ENCODE results near the gene LRRC18. TPM values are rescaled to one million over a fixed set of nuclear protein-coding genes. Genes with fewer than 3 reads are reported as not detected.

LRRC18 gene
- total and polyA plus RNA-seq, 2 of the 13 experiments (the other 11 are each of a cell fraction or from before 2014, with no cell fraction given): not detected

DNA sequence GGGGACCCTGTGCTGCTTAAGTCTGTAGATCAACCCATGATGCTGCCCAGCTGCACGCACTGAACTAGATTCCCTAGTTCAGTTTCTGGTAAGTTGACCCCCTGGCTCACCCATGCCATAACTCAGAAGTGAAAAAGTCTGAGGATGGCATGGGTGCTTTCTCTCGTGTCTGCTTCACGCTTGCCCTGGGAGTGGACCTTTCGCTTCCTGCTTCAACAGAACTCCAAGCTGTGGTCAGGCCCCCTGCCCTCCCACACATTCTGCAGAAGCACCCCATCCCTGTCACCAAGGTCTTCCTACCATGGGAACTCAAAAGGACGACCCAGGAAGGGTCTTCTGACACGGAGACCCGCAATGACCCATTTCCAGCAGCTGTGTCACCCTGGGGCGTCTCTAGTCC, 39.9 kb downstream of the LRRC18 start:
- no TSS peak for BruUV-seq (replicated peaks)
- TF ChIP-seq, protein P1, sequence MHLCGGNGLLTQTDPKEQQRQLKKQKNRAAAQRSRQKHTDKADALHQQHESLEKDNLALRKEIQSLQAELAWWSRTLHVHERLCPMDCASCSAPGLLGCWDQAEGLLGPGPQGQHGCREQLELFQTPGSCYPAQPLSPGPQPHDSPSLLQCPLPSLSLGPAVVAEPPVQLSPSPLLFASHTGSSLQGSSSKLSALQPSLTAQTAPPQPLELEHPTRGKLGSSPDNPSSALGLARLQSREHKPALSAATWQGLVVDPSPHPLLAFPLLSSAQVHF (CRISPR knock-in tag; IDR thresholded peaks at IDR 0.05): no peak
- TF ChIP-seq, protein P2, sequence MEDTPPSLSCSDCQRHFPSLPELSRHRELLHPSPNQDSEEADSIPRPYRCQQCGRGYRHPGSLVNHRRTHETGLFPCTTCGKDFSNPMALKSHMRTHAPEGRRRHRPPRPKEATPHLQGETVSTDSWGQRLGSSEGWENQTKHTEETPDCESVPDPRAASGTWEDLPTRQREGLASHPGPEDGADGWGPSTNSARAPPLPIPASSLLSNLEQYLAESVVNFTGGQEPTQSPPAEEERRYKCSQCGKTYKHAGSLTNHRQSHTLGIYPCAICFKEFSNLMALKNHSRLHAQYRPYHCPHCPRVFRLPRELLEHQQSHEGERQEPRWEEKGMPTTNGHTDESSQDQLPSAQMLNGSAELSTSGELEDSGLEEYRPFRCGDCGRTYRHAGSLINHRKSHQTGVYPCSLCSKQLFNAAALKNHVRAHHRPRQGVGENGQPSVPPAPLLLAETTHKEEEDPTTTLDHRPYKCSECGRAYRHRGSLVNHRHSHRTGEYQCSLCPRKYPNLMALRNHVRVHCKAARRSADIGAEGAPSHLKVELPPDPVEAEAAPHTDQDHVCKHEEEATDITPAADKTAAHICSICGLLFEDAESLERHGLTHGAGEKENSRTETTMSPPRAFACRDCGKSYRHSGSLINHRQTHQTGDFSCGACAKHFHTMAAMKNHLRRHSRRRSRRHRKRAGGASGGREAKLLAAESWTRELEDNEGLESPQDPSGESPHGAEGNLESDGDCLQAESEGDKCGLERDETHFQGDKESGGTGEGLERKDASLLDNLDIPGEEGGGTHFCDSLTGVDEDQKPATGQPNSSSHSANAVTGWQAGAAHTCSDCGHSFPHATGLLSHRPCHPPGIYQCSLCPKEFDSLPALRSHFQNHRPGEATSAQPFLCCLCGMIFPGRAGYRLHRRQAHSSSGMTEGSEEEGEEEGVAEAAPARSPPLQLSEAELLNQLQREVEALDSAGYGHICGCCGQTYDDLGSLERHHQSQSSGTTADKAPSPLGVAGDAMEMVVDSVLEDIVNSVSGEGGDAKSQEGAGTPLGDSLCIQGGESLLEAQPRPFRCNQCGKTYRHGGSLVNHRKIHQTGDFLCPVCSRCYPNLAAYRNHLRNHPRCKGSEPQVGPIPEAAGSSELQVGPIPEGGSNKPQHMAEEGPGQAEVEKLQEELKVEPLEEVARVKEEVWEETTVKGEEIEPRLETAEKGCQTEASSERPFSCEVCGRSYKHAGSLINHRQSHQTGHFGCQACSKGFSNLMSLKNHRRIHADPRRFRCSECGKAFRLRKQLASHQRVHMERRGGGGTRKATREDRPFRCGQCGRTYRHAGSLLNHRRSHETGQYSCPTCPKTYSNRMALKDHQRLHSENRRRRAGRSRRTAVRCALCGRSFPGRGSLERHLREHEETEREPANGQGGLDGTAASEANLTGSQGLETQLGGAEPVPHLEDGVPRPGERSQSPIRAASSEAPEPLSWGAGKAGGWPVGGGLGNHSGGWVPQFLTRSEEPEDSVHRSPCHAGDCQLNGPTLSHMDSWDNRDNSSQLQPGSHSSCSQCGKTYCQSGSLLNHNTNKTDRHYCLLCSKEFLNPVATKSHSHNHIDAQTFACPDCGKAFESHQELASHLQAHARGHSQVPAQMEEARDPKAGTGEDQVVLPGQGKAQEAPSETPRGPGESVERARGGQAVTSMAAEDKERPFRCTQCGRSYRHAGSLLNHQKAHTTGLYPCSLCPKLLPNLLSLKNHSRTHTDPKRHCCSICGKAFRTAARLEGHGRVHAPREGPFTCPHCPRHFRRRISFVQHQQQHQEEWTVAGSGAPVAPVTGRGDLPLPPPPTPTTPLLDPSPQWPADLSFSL (CRISPR knock-in tag; IDR thresholded peaks at IDR 0.05): no peak
- no peak for TF ChIP-seq ARID2 (CRISPR knock-in tag; IDR thresholded peaks at IDR 0.05; ENCODE audit: borderline replicate concordance)
- no peak for TF ChIP-seq NFRKB (IDR thresholded peaks at IDR 0.05)
- no peak for TF ChIP-seq U2AF2 (IDR thresholded peaks at IDR 0.05; ENCODE audit: low read depth, low read length)
- TF ChIP-seq ZNF124 (CRISPR knock-in tag; IDR thresholded peaks at IDR 0.05): no peak
- TF ChIP-seq SPEN (CRISPR knock-in tag; IDR thresholded peaks at IDR 0.05; ENCODE audit: low read depth): no peak
- TF ChIP-seq KLF11 (CRISPR knock-in tag; IDR thresholded peaks at IDR 0.05): no peak
- TF ChIP-seq ZBTB20 (CRISPR knock-in tag; IDR thresholded peaks at IDR 0.05; ENCODE audit: borderline replicate concordance, low read depth): no peak
- TF ChIP-seq KDM3A (CRISPR knock-in tag; IDR thresholded peaks at IDR 0.05; ENCODE audit: low read depth): no peak
- TF ChIP-seq ZNF260 (CRISPR knock-in tag; IDR thresholded peaks at IDR 0.05; ENCODE audit: borderline replicate concordance, low read depth): no peak
- TF ChIP-seq, protein P3, sequence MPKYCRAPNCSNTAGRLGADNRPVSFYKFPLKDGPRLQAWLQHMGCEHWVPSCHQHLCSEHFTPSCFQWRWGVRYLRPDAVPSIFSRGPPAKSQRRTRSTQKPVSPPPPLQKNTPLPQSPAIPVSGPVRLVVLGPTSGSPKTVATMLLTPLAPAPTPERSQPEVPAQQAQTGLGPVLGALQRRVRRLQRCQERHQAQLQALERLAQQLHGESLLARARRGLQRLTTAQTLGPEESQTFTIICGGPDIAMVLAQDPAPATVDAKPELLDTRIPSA (CRISPR knock-in tag; IDR thresholded peaks at IDR 0.05; ENCODE audit: borderline replicate concordance): no peak
- TF ChIP-seq, protein P4, sequence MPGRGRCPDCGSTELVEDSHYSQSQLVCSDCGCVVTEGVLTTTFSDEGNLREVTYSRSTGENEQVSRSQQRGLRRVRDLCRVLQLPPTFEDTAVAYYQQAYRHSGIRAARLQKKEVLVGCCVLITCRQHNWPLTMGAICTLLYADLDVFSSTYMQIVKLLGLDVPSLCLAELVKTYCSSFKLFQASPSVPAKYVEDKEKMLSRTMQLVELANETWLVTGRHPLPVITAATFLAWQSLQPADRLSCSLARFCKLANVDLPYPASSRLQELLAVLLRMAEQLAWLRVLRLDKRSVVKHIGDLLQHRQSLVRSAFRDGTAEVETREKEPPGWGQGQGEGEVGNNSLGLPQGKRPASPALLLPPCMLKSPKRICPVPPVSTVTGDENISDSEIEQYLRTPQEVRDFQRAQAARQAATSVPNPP (CRISPR knock-in tag; IDR thresholded peaks at IDR 0.05): no peak
- TF ChIP-seq NR2F6 (IDR thresholded peaks at IDR 0.05): no peak
- no peak for TF ChIP-seq NR2F6 (CRISPR knock-in tag; IDR thresholded peaks at IDR 0.05)
- no peak overlapping the region for H2AFZ ChIP-seq (ENCODE audit: low read length)
- ATAC-seq: no peak
- no peaks in the 10 kb centered on the region for H4K20me1 ChIP-seq (ENCODE audit: insufficient read depth, low read length)
- peaks cover 1 to 5% of the 10 kb centered on the region in 2 experiments; a peak in 2 of 5 replicates for H3K27me3 ChIP-seq (ENCODE audit: control insufficient read depth in 1 of 2, insufficient read depth in 2 of 2, low read length in 2 of 2)
- H3K4me1 ChIP-seq (ENCODE audit: insufficient read depth, low read length): no peaks in the 10 kb centered on the region
- DNase-seq (ENCODE audit: low spot score): no peak
- no peak overlapping the region for H3K9ac ChIP-seq (ENCODE audit: insufficient read depth, low read depth, low read length)
- intact Hi-C loops (cut with micrococcal nuclease; ENCODE audit: unreplicated experiment): no loop called here
- in situ Hi-C loops (cut with HindIII; ENCODE audit: extremely low pct_ligation_motif_present, low pct_unique_long_range_greater_than_20kb): no loop called here
- H3K79me2 ChIP-seq (ENCODE audit: insufficient read depth, low read length): no peaks in the 10 kb centered on the region
- 13% methylated on average over 7 of the region's 8 CpGs for WGBS (ENCODE audit: low lambda C conversion rate)
- no peak overlapping the region for H3K4me3 ChIP-seq (replicated peaks in 1 of 3; ENCODE audit: insufficient read depth in 1 of 3, low read depth in 2 of 3, low read length in 3 of 3)
- POLR2A ChIA-PET: no interaction called here
- H3K36me3 ChIP-seq (replicated peaks in 1 of 2; ENCODE audit: control insufficient read depth in 1 of 2, insufficient read depth in 2 of 2, low read length in 2 of 2): no peaks in the 10 kb centered on the region
- no peaks in the 10 kb centered on the region for H3K9me3 ChIP-seq (ENCODE audit: low read length)
- no peak for FAIRE-seq
- CTCF ChIA-PET (ENCODE audit: low intra/inter-chr PET ratio, low total read pairs): no interaction called here
- no peak overlapping the region for H3K4me2 ChIP-seq (ENCODE audit: low read depth, low read length)
- no peak overlapping the region for H3K27ac ChIP-seq (ENCODE audit: extremely low read length, insufficient read depth, low read length)
